ENCODE measurements around the gene DCP1A.
"Not testable (repeated sequence)": the region's sequence is repeated elsewhere in the genome, so short reads cannot be mapped to it uniquely, and the experiment has no call there.

The DCP1A gene

DNA sequence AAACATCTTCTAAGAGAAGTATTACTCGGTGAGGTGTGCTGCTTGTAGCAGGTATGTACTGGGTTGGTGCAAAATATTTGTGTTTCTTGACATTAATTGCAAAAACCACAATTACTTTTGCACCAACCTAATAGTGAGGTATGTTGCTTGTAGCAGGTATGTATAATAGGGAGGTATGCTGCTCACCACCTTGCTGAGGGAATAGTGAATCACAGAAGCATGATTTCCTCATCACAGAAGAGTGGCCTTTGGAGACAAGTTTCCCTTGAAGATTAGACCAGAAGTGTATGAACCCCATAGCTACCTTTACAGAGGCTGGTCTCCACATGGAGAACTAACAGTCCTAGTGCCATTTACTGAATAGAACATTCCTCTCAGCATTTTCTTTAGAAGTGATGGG, 15.5 kb downstream of the DCP1A start:
- no peak for TF ChIP-seq CTCF (IDR thresholded peaks at IDR 0.05; ENCODE audit: control extremely low read depth, extremely low read depth, low read depth, missing control alignments)
- DNase-seq (ENCODE audit: extremely low spot score): no peak
- CTCF ChIA-PET: no interaction called here
- POLR2A ChIA-PET: no interaction called here

GRCh38 chr3:53329897-53330296, 17.4 kb downstream of the DCP1A start:
- ChIA-PET CTCF (interaction anchor here (0.8 to 1.0 kb wide), 4 partner anchors 13 to 134 kb away, joined by 3 read pairs; no protein-coding TSS in a partner anchor), POLR2A (no interaction called here)
- no peak for TF ChIP-seq CTCF (IDR thresholded peaks at IDR 0.05; ENCODE audit: control extremely low read depth, extremely low read depth, low read depth, missing control alignments)
- no peak for DNase-seq (ENCODE audit: extremely low spot score)

- CTCF ChIA-PET: no interaction called here
- no peak for TF ChIP-seq CTCF (IDR thresholded peaks at IDR 0.05; ENCODE audit: control extremely low read depth, extremely low read depth, low read depth, missing control alignments)
- POLR2A ChIA-PET: no interaction called here
- DNase-seq (ENCODE audit: extremely low spot score): no peak
Observed at GRCh38 chr3:53328746-53329145, 18.6 kb downstream of the DCP1A start.

- POLR2A ChIA-PET; CTCF ChIA-PET; DNase-seq (ENCODE audit: extremely low spot score): not testable (repeated sequence)
Observed at GRCh38 chr3:53327986-53328385, 19.4 kb downstream of the DCP1A start.

DNA sequence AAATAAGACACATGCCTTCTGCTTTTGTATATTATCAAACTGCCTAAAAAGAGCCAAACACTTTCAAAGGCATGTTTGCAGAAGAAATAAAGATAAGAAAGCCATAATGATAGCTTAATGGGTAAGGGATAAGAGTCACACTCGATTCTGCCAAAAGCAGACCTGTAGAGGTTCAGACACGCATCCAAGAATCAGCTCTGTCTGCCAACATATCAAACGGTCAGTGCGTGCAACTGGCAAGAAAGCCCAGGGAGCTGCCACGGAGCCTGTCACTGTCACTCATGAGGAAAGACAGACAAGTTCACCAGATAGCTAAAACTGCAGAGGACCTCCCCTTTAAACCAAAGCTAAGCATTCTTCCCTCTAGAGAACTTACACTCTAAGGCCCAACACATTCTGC, 23.2 kb downstream of the DCP1A start:
- no peak for DNase-seq (ENCODE audit: extremely low spot score)
- ChIA-PET POLR2A (no interaction called here), CTCF (interaction anchor here (0.9 to 2.1 kb wide), 4 partner anchors 9 to 25 kb away, joined by 4 to 10 read pairs (median 4); no protein-coding TSS in a partner anchor)
- no peak for TF ChIP-seq CTCF (IDR thresholded peaks at IDR 0.05; ENCODE audit: control extremely low read depth, extremely low read depth, low read depth, missing control alignments)

DNA sequence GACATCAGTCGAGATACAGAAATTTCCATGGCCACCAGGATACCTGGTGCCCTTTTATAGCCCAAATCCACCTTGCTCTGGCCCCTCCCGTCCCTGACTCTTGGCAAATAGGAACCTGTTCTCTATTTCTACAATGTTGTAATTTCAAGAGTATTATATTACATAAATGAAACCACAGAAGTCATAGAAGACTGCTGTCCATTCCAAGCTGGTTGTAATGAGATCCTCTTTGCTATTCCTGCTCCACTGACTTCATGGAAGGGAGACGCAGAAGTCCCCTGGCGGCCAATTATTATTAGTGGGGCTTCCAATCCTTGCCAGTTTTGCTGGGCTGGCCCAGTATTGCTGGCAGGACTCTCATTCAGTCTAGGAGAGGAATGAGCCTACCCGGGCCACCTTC, 26.6 kb downstream of the DCP1A start:
- no peak for DNase-seq (ENCODE audit: extremely low spot score)
- ChIA-PET POLR2A (no interaction called here), CTCF (interaction anchor here (1.3 to 1.7 kb wide), 2 partner anchors 14 to 22 kb away, joined by 3 read pairs; no protein-coding TSS in a partner anchor)
- no peak for TF ChIP-seq CTCF (IDR thresholded peaks at IDR 0.05; ENCODE audit: control extremely low read depth, extremely low read depth, low read depth, missing control alignments)

DNA sequence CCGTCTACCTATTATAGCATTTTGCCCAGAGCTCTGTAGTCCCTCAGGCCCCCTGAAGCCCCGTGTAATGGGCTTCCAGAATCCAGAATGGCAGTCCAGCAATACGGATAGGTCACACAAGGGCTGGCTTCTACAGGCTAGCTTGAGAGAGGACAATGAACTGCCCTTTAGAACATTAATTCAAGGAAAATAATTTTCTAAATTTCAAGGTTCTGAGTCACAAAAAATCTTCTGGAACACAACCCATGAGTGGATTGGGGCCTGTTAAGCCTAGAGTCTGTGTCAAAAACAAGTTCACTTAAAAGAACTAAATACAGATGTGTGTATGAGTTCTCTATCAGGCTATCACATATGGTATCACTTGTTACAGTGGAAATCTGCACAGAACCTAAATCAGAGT, 28.8 kb downstream of the DCP1A start:
- POLR2A ChIA-PET: no interaction called here
- DNase-seq (ENCODE audit: extremely low spot score): no peak
- CTCF ChIA-PET: interaction anchor here (0.8 to 1.2 kb wide), 3 partner anchors 19 to 204 kb away, joined by 3 read pairs; no protein-coding TSS in a partner anchor
- no peak for TF ChIP-seq CTCF (IDR thresholded peaks at IDR 0.05; ENCODE audit: control extremely low read depth, extremely low read depth, low read depth, missing control alignments)
